ENCODE data around the gene HIPK2.

Gene HIPK2

GRCh38 chr7:139713061-139713460 lies 64.7 kb downstream of the HIPK2 start:
- no peak for DNase-seq

GRCh38 chr7:139711991-139712743 lies 65.6 kb downstream of the HIPK2 start:
- no peak for DNase-seq

GRCh38 chr7:139710036-139710435 lies 67.8 kb downstream of the HIPK2 start:
- no peak for DNase-seq

DNA sequence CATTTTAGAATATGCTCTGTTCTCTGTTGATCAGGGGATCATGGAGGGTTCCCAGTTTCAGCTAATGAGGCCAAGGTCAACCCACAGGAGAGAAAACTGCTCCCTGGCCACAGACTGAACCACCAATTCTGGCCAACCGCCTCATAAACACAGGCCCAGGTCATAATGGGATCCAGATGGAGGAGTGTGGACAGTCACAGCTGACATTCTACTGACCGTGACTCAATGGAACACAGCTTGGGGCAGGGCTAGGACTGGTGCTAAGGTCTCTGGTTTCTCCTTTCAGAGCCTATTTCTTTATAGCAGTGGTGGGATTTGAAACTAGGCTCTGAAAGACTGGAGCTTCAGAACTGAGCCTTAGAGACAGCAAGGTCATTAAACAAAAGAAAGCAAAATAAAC lies 68.3 kb downstream of the HIPK2 start:
- DNase-seq = no peak

DNA sequence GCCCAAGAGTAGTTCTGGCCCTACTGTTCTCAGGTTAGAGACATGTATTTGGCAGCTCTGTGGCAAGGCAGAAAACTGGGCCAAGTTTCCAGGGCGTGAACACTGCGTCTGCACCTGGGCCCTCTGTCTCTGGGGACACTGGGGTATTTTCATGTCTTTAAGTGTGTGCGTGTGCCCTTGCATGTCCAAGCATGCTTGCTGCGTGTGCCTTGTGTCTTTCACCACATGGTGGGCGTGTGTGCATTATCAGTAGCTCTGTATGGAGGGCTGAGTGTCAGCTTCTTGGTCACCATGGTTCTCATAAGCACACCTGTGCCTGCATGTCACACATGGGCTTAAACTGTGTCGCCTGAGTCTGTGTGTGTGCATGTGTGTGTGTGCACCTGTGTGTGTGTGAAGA lies 69.3 kb downstream of the HIPK2 start:
- DNase-seq = no peak

GRCh38 chr7:139706837-139707236 lies 71.0 kb downstream of the HIPK2 start:
- DNase-seq = no peak

DNA sequence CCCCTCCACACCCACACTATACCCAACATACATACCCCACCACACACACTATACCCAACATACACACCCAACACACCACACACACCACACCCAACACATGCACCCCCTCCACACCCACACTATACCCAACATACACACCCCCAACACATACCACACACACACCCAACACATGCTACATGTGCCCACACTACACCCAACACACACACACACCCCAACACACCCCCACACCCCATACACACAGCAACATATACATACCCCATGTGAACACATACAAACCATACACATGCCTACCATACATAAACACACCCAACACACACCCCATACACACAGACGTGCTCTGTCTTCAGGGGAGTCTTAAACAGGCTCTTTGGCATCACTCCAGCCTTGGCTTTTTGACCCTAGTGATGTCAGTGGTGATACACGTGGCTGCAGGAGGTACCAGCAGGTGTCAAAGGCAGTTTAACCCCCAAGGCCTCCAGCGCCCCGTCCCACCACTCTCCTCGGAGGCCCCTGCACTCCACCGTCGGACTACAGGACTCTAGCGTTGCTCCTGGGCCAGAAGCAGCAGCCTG lies 73.4 kb downstream of the HIPK2 start:
- DNase-seq = no peak

DNA sequence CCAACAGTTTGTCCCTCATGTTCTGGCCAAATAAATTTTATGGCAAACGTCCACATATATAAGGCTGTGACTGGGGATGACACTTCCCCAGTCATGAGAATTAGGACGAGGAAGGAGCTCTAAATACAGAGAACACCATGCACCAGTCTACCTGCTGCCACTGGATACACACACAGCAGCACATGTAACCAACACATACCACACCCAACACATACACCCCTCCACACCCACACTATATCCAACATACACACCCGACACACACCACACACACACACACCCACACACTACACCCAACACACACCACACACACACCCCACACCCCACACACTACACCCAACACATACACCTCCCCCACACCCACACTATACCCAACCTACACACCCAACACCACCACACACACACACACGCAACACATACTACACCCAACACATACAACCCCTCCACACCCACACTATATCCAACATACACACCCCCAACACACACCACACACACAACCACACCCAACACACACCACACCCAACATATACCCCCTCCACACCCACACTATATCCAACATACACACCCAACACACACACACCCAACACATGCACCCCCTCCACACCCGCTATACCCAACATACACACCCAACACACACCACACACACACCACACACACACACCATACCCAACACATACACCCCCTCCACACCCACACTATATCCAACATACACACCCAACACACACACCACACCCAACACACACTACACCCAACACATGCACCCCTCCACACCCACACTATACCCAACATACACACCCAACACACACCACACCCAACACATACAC lies 74.1 kb downstream of the HIPK2 start:
- no peak for DNase-seq

GRCh38 chr7:139702811-139703486 lies 74.8 kb downstream of the HIPK2 start:
- no peak for DNase-seq

DNA sequence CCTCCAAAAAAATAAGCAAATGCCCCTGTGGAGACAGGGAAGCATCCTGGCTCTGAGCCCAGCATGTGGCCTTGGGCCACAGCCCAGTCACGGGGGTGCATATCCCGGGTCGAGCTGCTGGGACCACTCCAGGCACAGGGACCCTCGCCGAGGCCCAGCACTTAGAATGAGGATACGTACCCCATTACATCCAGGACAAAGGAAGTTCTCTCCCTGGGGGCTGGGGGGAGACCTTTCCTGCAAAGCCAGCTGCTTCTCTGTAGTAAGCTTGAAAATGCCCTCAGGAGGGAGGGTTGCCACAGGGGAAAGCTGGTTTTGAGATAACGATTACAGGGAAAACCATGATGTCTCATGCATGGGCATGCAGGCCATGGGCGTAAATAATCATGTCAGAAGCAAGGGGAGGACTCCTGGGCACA lies 75.5 kb downstream of the HIPK2 start:
- DNase-seq = no peak

GRCh38 chr7:139701908-139702307 lies 75.9 kb downstream of the HIPK2 start:
- no peak for DNase-seq

GRCh38 chr7:139700505-139701235 lies 77.1 kb downstream of the HIPK2 start:
- no peak for DNase-seq

- no peak for DNase-seq
Measured at GRCh38 chr7:139699640-139700504, 77.9 kb downstream of the HIPK2 start.

GRCh38 chr7:139698844-139699243 lies 79.0 kb downstream of the HIPK2 start:
- DNase-seq = no peak

DNA sequence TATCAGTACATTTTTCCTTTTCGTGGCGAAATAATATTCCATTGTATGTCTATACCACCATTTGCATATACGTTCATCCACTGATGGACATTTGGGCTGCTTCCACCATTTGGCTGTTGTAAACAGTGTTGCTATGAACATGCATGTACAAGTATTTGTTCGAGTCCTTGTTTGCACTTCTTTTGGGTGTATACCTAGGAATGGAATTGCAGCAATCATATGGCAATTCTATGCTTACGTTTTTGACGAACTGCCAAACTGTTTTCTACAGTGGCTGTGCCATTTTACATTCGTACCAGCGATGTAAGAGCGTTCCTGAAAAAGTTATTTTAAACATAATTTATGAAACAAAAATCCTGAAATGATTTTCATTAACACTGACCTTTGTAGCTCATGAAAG lies 79.5 kb downstream of the HIPK2 start:
- no peak for DNase-seq

DNA sequence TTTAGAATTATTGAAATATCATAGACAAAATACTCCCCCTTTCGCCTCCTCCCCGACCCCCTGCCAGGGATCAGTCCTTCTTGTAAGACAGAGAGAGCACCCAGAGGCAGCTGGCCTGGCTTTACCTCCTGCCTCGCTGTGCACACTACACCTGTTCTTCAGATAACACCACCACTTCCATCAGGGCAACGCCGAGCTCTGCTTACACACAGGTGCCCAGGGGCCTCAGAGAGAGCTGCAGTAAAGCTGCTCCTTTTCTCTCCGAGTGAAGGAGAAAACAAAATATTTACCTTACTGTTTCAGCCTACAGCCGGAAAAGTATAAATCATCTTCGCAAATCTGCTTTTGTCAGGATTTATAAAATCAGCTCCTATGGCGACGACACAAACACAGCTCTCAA lies 80.7 kb downstream of the HIPK2 start:
- DNase-seq = no peak

DNA sequence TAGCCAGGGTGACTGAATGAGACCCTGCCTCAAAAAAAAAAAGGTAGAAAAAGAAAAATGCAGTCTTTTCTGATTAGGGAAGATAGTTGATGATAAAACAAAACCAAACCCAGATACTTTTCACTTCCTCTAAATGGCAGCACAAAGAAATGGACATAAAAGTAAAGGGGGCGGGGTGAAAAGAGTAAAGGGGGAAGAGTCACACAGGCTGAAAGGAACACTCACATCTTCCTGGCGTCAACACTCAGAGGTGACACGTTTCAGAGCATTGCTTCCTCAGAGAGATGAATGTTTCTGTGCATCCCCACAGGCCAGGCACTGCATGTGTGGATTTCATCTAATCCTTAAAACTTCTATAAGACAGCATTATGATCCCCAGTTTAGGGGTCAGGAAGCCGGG lies 81.2 kb downstream of the HIPK2 start:
- no peak for DNase-seq

GRCh38 chr7:139695588-139695987 lies 82.2 kb downstream of the HIPK2 start:
- no peak for DNase-seq

DNA sequence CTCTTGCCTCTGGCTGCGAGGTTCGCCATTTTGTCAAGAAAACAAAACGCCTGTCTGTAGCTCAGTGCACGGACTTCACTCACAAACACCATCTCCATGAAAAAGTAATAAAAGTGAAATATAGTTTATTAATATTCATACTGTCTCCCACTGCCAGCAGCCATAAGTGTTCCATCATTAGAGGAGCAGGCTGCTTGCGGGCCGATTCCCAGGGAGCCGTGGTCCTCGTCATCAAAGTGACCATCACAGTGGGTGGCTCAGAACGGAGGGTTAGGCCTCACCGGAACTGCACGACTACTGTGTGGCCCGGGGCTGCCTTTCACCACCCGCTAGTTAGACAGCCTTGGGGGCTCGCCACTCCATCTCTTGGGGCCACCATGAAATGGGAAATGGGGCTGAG lies 82.7 kb downstream of the HIPK2 start:
- no peak for DNase-seq

- DNase-seq = no peak
Measured at GRCh38 chr7:139694389-139694676, 83.5 kb downstream of the HIPK2 start.

- no peak for DNase-seq
Measured at GRCh38 chr7:139693651-139694388, 84.0 kb downstream of the HIPK2 start.
